Measurements from ENCODE around the gene MGAT5B. TPM values are rescaled to one million over a fixed set of nuclear protein-coding genes. Genes with fewer than 3 reads are reported as not detected.
"Not testable (repeated sequence)": the region's sequence is repeated elsewhere in the genome, so short reads cannot be mapped to it uniquely, and the experiment has no call there.

MGAT5B gene
- total RNA-seq, 1 experiment from 2014 or later = 54.9 TPM

DNA sequence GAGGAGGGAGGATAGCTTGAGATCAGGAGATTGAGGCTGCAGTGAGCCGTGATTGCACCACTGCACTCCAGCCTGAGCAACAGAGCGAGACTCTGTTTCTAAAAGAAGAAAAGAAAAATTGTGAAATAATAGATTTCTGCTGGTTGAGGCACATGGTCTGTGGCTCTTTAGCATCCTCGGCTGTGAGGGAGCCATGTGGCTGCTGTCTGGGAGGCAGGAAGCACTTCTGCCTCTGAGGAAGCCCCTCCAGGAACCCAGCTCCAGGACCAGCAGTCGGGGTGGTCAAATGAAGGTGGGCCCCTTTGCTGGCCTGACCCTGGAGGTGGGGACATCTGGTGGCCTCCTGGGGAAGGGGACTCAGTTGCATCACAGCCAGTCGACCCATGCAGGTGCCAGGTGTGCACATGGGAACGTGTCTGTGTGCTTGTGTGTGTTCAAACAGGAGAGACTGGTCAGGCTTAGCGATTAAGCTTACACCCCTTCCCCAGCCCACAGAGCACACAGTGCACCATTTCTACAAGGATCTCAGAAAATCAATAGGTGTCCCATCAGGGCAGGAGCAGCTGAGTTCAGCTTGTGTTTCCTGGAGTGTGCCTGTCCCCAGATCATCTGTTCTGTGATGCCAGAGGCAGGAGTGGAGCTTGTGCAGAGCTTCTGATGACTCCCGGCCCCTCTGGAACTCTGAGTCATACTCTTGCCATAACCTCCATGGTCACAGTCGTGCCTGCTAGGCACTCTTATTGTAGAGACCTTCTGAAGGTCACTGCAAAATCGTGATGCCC is 24.3 kb upstream of the MGAT5B start:
- in situ Hi-C loops (cut with HindIII; ENCODE audit: low pct_unique_long_range_greater_than_20kb, low sequenced_read_pairs) = no loop called here
- DNase-seq (ENCODE audit: low read depth, low spot score) = no peak

DNA sequence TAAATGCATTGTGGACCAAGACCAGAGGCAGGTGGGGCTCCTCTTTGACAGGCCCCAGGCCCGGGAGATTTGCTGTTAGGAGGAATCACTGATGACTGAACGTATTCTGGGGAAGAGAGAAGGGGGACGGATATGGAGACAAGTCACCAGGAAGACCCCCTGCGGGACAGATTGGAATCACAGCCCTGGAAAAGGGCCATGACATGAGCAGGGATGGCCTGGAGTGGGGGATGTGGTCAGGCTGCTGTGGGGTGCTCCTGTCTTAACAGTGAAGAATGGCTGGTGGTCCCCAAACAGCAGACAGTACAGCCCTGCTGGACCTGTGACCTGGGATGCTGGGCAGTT is 23.7 kb upstream of the MGAT5B start:
- in situ Hi-C loops (cut with HindIII; ENCODE audit: low pct_unique_long_range_greater_than_20kb, low sequenced_read_pairs) = no loop called here

DNA sequence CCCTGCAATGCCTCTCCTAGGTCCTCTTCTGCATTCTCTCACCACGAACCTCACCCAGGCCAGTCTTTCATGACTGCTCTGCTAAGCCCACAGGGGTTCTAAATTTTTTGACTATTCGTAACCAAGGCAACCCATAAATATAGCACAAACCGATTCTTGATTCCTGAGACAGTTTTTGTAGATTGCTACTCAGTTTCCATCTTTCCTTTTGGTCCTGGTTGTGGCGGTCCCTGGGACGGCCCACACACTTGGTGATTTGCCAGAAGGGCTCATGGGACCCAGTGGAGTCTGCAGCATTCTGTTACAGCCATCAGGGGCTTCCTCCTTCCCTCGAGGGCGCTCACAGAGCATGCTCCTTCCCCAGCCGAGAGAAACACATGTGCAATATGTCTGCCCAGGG is 23.4 kb upstream of the MGAT5B start:
- in situ Hi-C loops (cut with HindIII; ENCODE audit: low pct_unique_long_range_greater_than_20kb, low sequenced_read_pairs) = no loop called here
- no peak for DNase-seq (ENCODE audit: low read depth, low spot score)

More for the DNA sequence above, 23.7 kb upstream of the MGAT5B start:
- no peak for DNase-seq (ENCODE audit: low read depth, low spot score)

DNA sequence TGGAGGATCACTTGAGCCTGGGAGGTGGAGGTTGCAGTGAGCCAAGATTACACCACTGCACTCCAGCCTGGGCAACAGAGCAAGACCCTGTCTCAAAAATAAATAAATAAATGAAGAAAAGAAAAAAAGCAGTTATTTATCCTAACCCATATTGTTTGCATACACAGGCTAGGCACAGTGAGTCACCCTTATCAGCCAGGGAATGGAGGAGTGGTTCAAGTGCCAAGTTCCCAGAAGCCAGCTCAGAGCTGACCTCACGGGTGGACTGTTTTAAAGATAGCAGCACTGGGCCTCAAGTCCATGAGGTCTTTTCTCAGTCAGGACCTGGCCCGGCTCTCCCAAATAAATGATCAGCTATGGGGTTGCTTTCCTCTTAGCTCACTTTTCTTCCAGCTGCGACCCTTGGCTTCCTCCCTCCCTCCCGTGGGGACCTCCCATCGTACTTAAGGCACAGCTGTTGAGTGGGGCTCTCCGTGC is 22.6 kb upstream of the MGAT5B start:
- in situ Hi-C loops (cut with HindIII; ENCODE audit: low pct_unique_long_range_greater_than_20kb, low sequenced_read_pairs) = no loop called here
- DNase-seq (ENCODE audit: low read depth, low spot score) = no peak

DNA sequence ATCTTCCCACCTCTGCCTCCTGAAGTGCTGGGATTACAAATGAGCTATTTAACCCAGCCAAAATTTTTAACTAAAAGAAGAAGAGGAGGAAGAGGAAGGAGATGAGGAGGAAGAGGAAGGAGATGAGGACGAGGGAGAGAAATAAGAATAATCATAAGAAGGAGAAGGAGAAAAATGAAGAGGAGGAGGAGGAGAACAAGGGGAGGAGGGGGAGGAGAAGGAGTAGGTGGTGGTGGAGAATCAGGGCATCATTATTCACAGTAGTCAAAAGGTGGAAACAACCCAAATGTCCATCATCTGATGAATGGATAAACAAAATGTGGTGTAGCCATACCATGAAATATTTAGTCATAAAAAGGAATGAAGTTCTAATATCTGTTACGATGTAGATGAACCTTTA is 21.2 kb upstream of the MGAT5B start:
- in situ Hi-C loops (cut with HindIII; ENCODE audit: low pct_unique_long_range_greater_than_20kb, low sequenced_read_pairs) = no loop called here
- DNase-seq (ENCODE audit: low read depth, low spot score) = no peak

DNA sequence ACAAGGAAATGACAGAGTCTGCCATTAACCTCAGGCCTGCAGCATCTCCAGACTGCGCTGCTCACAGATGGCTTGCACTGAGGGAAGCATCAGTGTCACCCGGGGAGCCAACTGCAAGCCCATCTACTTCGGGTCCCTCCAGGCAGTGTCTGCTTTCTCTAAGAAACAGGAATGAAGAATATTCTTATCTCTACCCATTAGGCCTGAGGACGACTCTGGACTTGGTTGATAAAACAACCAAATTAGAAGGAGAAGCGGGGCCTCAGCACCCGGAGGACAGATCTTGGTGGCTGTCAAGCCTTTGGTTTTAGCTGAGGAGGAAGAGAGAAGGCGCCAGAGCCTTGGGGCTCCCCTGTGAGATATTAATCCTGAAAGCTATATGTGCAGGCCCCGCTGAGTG is 19.5 kb upstream of the MGAT5B start:
- DNase-seq (ENCODE audit: low read depth, low spot score) = no peak
- in situ Hi-C loops (cut with HindIII; ENCODE audit: low pct_unique_long_range_greater_than_20kb, low sequenced_read_pairs) = no loop called here

DNA sequence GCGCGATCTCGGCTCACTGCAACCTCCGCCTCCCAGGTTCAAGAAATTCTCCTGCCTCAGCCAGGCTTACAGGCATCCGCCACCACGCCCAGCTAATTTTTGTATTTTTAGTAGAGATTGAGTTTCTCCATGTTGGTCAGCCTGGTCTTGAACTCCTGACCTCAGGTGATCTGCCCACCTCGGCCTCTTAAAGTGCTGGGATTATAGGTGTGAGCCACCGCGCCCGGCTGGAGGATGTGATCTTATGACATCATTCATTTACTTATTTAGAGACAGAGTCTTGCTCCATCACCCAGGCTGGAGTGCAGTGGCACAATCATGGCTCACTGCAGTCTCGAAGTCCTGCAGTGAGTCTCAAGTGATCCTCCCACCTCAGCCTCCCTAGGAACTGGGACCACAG is 19.0 kb upstream of the MGAT5B start:
- DNase-seq (ENCODE audit: low read depth, low spot score); in situ Hi-C loops (cut with HindIII; ENCODE audit: low pct_unique_long_range_greater_than_20kb, low sequenced_read_pairs): not testable (repeated sequence)

DNA sequence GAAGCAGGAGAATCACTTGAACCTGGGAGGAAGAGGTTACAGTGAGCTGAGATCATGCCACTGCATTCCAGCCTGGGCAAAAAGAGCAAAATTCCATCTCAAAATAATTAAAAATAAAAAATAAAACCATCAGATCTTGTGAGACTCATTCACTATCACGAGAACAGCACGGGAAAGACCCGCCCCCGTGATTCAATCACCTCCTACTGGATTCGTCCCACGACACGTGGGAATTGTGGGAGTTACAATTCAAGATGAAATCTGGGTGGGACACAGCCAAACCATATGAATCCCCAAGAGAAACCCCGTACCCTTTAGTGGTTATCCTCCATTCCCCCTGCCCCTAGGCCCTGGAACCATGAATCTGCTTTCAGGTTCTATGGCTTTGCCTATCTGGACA is 15.4 kb upstream of the MGAT5B start:
- in situ Hi-C loops (cut with HindIII; ENCODE audit: low pct_unique_long_range_greater_than_20kb, low sequenced_read_pairs) = no loop called here
- DNase-seq (ENCODE audit: low read depth, low spot score) = no peak

DNA sequence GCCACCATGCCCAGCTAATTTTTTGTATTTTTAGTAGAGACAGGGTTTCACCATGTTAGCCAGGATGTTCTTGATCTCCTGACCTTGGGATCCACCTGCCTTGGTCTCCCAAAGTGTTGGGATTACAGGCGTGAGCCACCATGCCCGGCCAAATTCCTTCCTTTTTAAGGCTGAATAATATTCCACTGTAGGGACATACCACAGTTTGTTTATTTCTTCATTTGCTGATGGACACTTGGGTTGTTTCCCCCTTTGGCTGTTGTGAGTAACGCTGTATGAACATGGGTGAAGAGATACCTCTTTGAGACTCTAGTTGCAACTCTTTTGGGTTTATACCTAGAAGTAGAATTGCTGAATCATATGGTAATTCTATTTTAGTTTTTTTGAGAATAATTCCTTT is 13.1 kb upstream of the MGAT5B start:
- in situ Hi-C loops (cut with HindIII; ENCODE audit: low pct_unique_long_range_greater_than_20kb, low sequenced_read_pairs) = no loop called here
- DNase-seq (ENCODE audit: low read depth, low spot score) = no peak

DNA sequence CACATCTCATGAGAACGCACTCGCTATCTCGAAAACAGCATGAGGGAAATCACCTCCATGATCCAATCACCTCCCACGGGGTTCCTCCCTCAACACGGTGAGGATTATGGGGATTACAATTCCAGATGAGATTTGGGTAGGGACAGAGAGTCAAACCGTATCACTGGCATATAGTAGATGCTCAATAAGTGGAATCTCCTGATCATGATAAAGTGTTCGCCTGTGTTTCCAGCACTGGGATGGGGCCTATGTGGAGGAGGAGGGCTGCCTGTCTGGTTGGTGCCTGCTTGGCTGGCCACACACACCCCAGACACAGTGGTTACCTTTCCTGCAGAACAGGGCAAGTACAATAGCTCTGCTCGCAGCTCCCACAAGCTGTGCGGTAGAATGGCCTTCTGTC is 6.1 kb upstream of the MGAT5B start:
- in situ Hi-C loops (cut with HindIII; ENCODE audit: low pct_unique_long_range_greater_than_20kb, low sequenced_read_pairs) = no loop called here
- no peak for DNase-seq (ENCODE audit: low read depth, low spot score)

DNA sequence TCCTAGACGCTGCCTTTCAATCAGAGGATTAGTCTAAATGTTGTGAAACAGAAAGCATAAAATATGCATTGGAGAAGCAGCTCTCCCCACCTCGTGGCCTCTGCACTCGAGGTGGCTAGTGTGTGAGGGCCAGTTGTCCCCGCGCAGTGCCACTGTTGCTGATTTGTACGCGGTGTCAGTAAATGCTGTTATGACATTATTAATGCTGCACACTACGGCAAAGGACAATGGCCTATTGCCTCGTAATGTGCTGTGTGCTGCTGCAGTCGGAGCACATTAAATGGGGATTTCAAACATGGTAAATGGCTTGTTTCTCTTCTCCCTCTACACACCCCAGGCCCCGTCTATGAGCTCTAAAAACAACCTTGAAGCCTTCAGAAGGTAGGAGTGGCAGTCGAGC is 5.7 kb upstream of the MGAT5B start:
- in situ Hi-C loops (cut with HindIII; ENCODE audit: low pct_unique_long_range_greater_than_20kb, low sequenced_read_pairs) = no loop called here
- DNase-seq (ENCODE audit: low read depth, low spot score) = no peak

DNA sequence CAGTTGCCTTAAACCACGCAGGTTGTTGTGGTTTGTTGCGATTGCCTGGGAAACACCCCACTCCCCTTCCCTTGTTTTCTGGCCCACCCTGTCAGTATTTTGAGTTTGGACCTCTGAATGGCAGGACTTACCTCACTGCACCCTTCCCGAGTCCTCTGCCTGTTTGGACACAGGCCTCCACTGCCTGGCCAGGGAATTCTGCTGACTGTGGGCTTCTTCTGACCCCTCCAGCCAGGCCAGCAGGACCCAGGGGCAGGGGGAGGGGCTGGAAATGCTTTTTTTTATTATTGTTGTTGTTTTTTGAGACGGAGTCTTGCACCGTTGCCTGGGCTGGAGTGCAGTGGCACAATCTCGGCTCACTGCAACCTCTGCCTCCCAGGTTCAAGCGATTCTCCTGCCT is 4.2 kb upstream of the MGAT5B start:
- in situ Hi-C loops (cut with HindIII; ENCODE audit: low pct_unique_long_range_greater_than_20kb, low sequenced_read_pairs) = no loop called here
- DNase-seq (ENCODE audit: low read depth, low spot score) = no peak

DNA sequence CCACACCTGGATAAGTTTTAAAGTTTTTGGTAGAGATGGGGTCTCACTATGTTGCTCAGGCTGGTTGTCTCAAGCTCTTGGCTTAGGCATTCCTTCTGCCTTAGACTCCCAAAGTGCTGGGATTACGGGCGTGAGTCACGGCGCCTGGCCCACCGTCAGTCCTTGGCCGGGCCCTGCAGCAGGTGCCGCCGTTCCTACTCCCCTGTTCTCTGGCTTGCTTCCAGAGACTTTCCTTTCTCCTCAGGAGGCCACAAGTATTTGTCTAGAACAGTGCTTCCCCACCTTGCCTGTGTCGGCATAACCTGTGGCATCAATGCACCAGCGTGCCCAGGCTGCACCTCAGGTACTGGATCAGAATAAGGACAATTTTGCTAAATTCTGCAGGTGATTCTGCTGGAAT is 3.0 kb upstream of the MGAT5B start:
- in situ Hi-C loops (cut with HindIII; ENCODE audit: low pct_unique_long_range_greater_than_20kb, low sequenced_read_pairs) = no loop called here

DNA sequence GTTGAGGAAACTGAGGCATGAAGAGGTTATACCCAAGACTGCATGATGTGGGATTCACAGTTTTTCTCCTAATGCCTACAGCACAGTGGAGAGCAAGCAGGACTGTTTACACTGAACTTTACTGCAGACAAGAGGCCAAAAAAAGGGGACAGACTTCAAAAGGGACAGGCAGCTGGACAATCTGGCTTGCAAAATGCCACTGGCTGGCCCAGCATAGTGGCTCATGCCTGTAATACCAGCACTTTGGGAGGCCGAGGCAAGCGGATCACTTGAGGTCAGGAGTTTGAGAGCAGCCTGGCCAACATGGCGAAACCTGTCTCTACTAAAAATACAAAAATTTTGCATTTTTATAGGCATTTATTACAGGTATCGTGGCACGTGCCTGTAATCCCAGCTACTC is 2.0 kb upstream of the MGAT5B start:
- DNase-seq (ENCODE audit: low read depth, low spot score) = no peak
- in situ Hi-C loops (cut with HindIII; ENCODE audit: low pct_unique_long_range_greater_than_20kb, low sequenced_read_pairs) = no loop called here

More for the DNA sequence above, 3.0 kb upstream of the MGAT5B start:
- no peak for DNase-seq (ENCODE audit: low read depth, low spot score)

DNA sequence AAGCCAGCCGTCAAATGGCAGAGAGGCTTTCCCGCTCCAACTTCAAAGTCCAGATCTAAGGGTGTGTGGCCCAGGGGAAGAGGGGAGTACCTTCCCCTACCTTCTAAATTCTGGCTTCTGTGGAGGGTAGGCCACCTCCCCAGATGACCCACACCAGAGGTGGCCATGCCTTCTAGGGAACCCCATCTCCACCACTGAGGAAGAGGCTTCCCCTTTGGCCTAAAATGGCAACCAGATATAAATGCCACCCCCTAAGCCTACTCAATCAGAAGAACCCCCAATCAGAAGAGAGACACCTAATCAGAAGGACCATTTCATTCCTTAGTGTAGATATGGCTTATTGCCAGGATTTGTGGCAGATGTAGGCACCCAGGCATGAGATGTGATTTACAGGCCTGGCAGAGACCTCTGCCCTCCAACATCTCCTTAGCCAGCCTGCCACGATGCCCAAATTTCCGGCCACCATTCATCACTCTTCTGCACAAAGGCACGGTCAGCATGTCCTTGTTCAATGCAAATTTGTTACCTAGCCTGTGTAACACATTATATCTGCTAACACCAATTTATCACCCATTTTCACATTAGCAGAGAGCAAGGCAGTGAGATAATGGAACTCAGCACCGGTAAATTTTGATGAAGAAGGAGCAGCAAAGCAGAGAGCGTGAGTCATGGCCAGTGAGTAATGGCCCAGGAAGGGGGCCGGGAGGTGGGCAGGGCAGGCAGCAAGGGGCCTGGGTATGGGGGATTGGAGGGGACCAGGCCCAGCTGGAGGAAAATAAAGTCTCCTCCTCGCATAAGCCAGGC is 1.2 kb upstream of the MGAT5B start:
- in situ Hi-C loops (cut with HindIII; ENCODE audit: low pct_unique_long_range_greater_than_20kb, low sequenced_read_pairs) = no loop called here
- no peak for DNase-seq (ENCODE audit: low read depth, low spot score)

DNA sequence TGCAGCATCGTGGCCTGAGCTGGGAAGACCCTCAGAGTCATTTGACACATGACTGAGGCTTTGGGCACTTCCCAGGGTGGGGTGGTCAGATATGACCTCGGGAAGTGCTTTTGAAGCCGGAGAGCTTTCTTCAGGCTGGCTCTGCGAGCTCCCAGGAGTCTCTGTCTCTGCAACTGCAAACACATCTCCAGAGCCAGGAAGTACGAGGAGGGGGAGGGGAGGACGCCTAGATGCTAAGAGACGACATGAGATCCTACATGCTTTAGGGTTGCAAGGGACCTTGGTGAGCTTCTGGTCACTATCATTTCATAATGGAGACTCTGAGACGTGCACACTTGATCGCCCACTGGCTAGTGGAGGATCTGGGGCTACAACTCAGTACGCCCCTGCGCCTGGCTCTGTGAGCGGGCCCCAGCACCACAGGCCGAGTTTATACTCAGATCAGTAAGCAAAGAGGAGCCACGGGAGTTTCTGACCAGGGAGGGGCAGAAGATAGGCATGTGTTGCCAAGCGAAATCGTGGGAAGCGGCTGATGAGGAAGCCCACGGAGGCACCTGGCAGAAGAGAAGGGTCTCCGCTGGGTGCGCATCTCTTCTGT is 527 bp upstream of the MGAT5B start:
- in situ Hi-C loops (cut with HindIII; ENCODE audit: low pct_unique_long_range_greater_than_20kb, low sequenced_read_pairs) = no loop called here

DNA sequence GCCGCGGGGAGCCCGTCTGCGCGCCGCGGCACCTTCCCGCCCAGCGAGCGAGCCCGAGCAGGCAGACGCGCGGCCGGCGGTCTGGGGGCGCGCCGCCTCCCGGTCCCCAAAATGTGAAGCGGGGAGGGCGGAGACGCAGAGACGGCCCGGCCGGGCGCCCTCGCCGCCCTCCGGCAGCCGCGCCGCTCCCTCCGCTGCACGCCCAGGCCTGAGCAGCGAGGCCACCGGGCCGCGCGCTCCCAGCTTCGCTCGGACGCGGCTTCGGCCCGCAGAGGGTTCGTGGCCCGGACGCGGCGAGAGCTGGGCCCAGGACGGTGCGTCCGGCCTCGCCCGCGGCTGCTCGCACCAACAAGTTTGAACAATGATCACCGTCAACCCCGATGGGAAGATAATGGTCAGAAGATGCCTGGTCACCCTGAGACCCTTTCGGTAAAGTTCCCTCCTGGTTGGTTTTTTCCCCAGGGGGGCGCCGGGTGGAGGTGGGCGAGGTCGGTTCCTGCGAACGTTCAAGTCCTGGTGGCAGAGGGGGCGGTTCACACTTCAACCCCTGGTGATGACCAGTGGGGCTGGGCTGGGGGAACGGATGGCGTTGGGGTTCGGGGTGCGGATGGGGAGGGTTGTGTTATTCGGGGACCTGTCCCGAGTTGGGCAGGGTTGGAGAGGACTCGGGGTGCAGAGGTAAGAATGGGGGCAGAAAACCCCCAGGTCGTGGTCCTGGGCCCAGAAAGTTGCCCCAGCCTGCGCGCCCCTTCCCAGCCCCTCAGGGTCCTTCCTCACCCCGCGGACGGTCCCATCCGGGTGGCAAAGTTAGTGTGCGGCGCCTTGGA is 678 bp downstream of the MGAT5B start:
- in situ Hi-C loops (cut with HindIII; ENCODE audit: low pct_unique_long_range_greater_than_20kb, low sequenced_read_pairs) = no loop called here
- no peak for DNase-seq (ENCODE audit: low read depth, low spot score)

More for the DNA sequence above, 527 bp upstream of the MGAT5B start:
- no peak for DNase-seq (ENCODE audit: low read depth, low spot score)
